GM18502 (cell line): ENCODE results near the gene YBEY.
"Not testable (repeated sequence)": the region's sequence is repeated elsewhere in the genome, so short reads cannot be mapped to it uniquely, and the experiment has no call there.

Source experiments
- ATAC-seq: cut with Tn5 transposase; IDR thresholded peaks from one replicate; pipeline ENCODE4 v1.9.1; 2021; ENCODE audit warnings: mild to moderate bottlenecking; ENCODE audit not compliant: unreplicated experiment, poor library complexity

YBEY gene

GRCh38 chr21:46285761-46286647 lies at the start of gene YBEY:
Gene YBEY (plus strand): TSS chr21:46286342. CDS start chr21:46286914, 572 bp downstream.
- peak; percentile 89 for ATAC-seq

DNA sequence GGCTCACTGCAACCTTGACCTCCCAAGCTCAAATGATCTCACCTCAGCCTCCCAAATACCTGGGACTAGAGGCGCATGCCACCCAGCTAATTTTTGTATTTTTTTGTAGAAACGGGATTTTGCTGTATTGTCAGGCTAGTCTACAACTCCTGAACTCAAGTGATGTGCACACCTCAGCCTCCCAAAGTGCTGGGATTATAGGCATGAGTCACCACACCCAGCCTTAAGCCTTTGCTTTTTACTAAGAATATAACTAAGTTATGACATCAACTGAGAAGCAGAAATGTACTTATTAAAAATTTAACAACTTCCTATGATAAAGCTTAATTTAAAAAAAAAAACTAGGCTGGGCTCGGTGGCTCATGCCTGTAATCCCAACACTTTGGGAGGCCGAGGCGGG lies 48.7 kb upstream of the YBEY start:
- no peak for ATAC-seq

DNA sequence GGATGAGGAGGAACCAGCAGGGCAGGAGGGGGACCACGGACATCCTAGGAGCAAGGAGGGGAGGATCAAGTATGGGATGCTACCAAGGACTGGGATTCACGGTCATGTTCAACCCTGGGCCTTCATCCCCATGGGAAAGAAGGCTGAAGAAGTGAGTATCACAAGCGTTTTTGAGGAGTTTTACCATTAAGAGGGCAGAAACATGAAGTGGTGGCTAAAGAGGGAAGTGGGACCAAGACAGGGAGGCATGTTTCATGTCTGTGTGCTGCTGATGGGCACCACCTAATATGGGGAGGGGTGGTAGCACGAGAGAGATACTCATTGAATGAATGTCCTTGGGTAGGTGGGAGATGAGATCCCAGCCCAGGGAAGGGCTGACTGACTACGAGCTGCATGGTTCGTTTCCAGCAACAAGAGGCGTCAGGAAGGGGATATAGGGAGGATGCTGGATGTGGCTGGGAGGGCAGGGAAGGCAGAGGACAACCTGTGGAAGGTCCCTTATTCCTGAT lies 46.3 kb upstream of the YBEY start:
- no peak for ATAC-seq

GRCh38 chr21:46241577-46241976 lies 44.6 kb upstream of the YBEY start:
- ATAC-seq = not testable (repeated sequence)

- no peak for ATAC-seq
These were observed 42.8 kb upstream of the YBEY start for GRCh38 chr21:46243325-46243724.

GRCh38 chr21:46243960-46244361 lies 42.2 kb upstream of the YBEY start:
- ATAC-seq = no peak

GRCh38 chr21:46244602-46245001 lies 41.5 kb upstream of the YBEY start:
- no peak for ATAC-seq

DNA sequence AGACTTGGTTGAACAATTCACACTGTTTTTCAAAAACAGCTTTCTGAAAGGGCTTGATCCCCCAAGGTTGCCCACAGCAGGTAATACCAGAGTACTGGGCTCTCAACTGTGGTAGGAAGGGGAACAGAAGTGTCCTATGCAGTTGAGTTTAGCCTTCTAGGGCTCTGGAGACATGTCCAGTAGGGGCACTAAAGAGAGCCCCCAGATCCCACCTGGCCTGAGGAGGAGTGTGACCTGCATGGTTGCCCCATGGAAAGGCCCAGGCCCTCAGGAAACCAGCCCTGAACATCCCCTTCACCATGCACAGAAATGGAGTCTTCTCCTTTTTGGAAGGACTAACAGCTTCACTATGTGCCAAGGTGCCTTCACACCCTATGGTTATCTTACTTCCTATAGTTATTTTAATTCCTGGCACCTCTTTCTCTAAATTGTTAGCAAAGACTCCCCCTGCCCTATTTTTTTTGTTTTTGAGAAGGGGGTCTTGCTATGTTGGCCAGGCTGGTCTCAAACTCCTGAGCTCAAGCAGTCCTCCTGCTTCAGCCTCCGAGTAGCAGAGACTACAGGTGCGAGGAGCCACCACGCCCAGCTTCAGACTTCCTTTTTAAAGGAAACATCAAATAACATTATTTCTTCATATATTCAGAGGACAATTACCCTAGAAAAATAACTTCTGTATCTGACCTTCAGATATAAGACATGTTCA lies 40.8 kb upstream of the YBEY start:
- ATAC-seq = no peak

DNA sequence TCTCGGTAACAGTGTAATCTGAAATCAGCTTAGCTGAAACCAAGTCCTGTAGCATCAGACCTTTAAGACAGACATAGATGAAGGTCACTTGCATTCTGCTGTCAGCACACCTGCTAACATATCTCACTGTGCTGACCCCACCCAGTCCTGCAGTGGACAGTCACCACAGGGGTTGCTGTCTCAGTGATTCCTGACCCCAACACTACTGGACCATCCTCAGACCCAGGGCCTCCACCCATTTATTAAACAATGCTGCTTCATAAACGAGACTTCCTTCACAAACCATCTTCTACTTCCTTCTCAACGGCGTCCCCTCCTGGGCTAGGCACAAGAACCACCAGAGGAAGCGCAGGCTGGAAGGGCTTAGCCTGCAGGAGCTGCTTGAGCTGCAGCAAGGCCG lies 39.8 kb upstream of the YBEY start:
- ATAC-seq = no peak

- no peak for ATAC-seq
These were observed 38.3 kb upstream of the YBEY start for GRCh38 chr21:46247699-46248421.

GRCh38 chr21:46248422-46248782 lies 37.7 kb upstream of the YBEY start:
- no peak for ATAC-seq

DNA sequence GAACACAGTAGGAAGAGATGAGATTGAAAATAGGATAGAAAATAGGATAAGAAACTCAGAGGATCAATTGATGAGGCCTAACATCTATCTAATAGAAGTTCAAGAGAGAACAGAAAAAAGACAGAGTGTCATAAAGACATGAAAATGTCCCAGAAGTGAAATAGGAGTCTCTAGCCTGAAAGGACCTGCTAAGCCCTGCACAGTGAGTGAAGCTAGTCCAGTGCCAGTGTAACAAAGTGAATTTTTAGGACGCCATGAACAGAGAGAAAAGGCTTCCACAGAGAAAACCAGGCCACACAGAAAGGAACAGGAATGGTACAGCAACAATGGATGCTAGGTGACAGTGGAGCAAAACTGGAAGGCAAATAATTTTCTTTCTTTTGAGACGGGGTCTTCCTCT lies 37.3 kb upstream of the YBEY start:
- no peak for ATAC-seq

DNA sequence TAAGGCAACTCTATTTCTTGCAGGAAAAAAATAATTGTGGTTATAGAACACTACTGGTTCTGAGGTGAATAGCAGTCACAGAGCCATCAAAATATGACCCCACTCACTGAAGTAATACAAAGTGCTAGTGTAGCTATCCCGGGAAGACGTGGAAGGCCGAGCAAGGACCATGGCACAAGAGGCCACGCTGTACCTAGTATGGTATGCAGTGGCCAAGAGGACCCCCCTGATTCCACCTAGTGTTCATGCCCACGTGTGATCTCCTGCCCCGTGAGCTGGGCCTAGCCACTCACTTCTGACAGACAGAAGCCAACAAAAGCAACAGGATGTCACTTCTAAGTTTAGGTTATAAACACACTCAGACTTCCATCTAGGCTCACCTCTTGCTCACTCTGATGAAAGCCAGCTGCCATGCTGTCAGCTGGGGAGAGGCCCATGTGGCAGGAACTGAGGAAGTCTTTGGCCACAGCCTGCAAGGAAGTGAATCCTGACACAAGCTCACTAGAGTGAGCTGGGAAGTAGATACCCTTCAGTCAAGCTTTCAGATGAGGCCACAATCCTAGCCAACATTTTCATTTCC lies 35.9 kb upstream of the YBEY start:
- no peak for ATAC-seq

- ATAC-seq = no peak
These were observed 33.3 kb upstream of the YBEY start for GRCh38 chr21:46252840-46253239.

DNA sequence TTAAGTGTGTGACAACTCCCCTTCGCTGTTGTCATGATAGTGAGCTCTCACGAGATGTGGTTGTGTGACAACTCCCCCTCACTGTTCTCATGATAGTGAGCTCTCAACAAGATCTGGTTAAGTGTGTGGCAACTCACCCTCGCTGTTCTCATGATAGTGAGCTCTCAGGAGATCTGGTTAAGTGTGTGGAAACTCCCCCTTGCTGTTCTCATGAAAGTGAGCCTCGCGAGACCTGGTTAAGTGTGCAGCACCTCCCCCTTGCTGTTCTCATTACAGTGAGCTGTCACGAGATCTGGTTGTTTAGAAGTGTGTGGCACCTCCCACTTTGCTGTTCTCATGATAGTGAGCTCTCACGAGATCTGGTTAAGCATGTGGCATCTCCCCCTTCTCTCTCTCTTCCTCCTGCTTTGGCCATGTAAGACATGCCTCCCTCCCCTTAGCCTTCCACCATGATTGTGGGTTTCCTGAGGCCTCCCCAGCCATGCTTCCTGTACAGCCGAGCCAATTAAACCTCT lies 32.5 kb upstream of the YBEY start:
- ATAC-seq = peak; percentile 65

DNA sequence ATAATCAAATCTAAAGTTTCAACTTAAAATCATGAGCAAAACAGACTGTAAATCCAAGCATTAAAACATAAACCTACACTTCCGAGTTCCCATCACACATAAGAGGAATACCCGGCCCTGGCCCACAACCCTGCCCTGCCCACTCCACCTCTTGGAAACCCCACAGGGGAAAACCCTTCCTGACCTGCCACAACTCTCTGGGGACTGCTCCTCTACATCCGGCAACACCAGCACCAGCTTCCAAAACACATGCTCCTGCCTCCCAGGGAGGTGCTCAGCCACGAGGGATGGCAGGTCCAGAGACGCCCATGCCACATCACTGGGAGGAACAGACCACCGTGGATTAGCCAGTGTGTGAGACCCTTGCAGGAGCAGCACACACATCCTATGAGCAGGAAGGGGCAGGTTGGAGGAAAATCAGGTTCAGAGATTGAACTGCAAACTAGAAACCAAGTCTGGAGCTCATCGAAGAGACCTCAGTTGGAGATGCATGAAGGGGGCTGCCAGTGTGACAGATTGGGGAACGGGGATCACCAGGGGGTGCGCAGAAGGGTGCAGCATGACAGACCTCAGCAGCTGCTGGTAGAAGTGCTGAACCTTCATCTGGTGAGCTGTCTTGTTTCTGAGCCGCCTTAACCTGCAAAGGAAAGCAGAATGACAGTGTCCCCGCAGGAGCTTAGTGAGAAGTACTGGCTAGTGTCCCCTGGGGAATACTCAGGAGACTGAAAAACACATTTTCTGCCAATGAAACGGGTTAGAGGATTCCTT lies 31.8 kb upstream of the YBEY start:
- ATAC-seq = peak; percentile 48

- ATAC-seq = no peak
These were observed 31.0 kb upstream of the YBEY start for GRCh38 chr21:46255166-46255565.

GRCh38 chr21:46255758-46256337 lies 30.3 kb upstream of the YBEY start:
- ATAC-seq = no peak

GRCh38 chr21:46256501-46256994 lies 29.6 kb upstream of the YBEY start:
- no peak for ATAC-seq
